Stimulated activated CD8-positive, alpha-beta memory T cell treated with anti-CD3 and anti-CD28 coated beads, Interleukin-12 subunit alpha, Interleukin-12 subunit beta, amount 100 ng/mL, for 1 hour (primary cell): ENCODE measurements around the gene MINDY4.

Source experiments
- DNase-seq: peaks from one replicate; pipeline ENCODE4 v3.0.0-alpha.2; 2020; ENCODE audit warnings: low read depth

MINDY4 gene

GRCh38 chr7:30915005-30915601, 143.9 kb downstream of the MINDY4 start:
- no peak for DNase-seq

- no peak for DNase-seq
These were observed 144.5 kb downstream of the MINDY4 start for GRCh38 chr7:30915751-30916150.

- no peak for DNase-seq
These were observed 145.0 kb downstream of the MINDY4 start for GRCh38 chr7:30916255-30916654.

- no peak for DNase-seq
These were observed 145.6 kb downstream of the MINDY4 start for GRCh38 chr7:30916767-30917166.

GRCh38 chr7:30917216-30917893, 146.1 kb downstream of the MINDY4 start:
- no peak for DNase-seq

DNA sequence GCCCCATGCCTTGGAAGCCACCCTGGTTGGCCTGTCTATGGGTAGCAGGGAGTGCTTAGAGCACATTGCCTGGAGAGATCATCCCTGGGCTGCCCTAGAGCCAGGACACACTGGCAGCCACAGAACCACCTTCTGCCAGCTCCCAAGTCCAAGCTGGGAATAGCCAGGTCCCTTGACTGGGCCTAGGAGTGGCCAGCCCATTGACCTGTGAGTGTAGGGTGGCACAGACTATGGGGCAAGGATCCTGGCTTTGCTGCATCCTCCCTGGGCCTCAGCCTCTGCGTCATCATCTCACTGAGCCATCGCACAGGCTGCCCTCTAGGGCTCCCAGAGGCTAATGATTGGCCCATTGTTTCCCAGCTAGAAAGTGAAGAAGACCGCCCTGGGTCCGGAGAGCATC, 147.5 kb downstream of the MINDY4 start:
- no peak for DNase-seq

DNA sequence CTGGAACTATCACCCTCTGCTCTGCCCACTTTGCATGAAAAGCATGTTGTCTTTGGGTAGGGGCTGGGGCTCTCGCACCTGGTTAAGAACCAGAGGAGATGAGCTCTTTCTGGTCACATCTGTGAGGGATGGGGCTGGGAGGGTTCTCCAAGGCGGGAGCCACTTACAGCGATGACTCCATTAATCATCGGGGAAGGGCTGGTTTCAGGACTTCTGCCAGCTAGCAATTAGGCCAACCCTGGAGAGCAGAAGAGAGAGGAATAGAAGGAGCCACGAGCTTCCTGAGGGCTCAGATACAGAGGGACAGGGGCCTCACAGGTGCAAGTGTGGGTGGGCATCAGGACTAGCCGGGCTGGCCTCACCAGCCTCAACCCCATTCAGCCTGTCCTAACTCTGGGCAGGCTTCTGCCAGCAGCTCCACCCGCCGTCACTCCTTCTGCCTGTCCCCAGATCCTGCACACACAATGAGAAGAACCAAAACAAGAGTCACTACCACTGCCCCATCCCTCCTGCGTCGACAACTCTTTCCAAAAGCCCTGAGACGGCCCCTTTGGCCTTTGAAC, 148.9 kb downstream of the MINDY4 start:
- no peak for DNase-seq

DNA sequence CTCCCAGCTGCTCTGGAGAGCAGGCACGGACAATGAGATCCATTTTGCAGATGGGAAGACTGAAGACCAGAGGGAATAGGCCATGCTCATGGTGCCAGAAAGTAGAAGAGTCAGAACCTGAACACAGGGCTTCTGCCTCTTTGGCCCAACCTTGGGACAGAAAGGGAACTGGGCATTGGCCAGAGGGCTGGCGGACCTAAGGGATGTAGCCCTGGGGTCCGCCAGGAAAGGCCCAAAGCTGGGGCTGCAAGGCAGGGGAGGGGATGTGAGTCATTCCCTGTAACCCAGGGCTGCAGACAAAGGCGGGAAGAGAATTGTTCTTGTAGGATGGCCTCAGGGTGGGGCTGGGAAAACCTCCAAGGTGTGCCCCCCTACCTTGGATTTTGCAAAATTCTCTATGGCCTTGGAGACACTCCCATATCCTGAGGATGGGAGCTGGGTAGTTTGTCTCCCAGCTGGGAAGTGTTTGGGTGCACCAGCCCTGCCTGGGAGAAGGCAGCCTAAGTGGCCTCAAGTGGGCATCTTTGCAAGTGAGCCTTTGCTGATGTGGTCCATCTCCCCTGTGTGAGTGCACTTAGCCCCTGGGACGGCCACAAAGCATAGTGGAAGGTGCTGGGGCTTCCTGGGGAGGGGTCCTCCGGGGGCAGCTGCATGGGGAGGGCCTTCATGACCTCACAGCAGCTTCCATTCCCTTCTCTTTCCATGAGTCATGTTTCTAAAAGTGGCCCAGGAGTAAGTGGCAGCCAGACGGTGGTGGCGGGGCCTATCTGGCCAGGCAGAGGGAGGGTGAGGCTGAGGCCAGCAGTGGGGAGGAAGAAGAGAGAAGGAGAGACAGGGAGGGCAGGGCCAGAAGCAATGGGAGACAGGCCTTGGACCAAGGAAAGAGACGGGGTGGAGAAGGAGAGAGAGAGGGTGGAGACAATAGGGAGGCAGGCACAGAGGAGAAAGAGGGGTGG, 149.6 kb downstream of the MINDY4 start:
- DNase-seq, result no peak

GRCh38 chr7:30921540-30922401, 150.6 kb downstream of the MINDY4 start:
- DNase-seq, result no peak

GRCh38 chr7:30922596-30922995, 151.4 kb downstream of the MINDY4 start:
- DNase-seq, result no peak

- DNase-seq, result no peak
These were observed 152.0 kb downstream of the MINDY4 start for GRCh38 chr7:30923009-30923773.

- DNase-seq, result no peak
These were observed 152.7 kb downstream of the MINDY4 start for GRCh38 chr7:30923774-30924413.

- no peak for DNase-seq
These were observed 153.4 kb downstream of the MINDY4 start for GRCh38 chr7:30924624-30925023.

DNA sequence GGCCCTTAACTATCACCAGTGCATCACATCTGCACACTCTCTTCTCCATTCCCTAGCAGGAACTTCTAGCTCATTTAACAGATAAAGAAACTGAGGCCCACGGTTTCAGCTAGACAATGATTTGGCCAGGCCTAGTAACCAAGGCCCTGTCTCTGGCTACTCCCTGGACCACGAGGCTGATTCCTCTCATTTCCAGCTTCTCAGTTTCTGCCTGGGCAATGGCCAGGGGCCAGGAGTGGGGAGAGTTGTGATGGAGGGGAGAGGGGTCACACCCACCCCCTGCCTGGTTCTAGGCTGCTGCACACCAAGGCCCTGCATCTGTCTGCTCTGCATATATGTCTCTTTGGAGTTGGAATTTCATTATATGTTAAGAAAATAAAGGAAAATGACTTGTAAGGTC, 153.9 kb downstream of the MINDY4 start:
- no peak for DNase-seq

DNA sequence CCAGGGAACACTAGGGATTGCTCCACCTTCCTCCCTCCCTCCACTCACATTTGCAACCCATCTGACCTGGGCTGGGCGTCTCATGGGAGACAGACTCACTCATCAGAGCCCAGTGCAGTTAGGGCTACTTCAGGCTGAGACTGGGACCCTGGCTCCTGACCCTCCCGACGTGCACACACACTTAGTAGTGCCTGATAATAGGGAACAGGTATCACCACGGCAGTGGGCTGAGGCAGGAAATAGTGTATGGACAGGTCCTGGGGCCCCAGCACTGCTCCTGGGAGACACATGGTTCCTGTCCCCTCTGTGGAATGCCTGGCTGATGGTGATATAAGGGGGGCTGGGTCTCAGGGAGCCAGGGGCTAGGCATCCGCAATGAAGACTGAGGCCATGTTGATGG, 154.7 kb downstream of the MINDY4 start:
- no peak for DNase-seq

DNA sequence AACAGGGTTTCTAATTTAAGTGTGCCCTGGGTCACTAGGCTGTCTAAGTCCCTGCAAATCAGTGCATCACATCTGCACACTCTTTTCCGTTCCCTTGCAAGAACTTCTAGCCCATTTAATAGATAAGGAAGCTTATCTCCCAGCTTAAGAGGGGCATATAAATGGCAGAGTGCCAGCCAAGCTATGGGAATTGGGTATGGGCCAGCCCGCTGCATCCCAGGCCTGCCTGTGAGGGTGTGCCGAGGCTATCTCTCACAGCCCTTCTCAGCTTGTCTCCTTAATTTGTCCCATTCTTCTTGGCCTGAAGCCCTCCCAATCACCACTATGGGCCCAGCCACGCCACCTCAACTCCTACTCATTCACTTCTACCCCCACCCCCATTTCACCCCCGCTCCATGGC, 155.1 kb downstream of the MINDY4 start:
- DNase-seq, result no peak

DNA sequence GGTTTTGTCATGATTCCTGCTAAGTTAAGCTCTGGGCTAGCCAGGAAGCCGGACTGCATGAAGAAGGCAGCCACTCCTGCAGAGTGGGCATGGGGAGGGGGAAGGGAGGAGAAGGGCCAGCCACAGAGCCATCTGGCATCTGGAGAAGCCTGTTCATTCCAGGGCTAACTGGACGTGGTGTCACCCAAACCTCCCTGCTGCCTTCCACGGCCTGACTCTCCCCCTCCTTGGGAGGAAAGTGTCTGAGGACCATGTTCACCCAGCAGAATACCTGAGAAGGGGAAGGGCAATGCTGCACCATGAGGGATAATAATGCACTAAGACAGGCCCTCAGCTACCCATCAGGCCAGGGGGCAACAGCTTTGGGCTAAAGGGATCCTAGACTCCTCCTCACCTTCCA, 155.8 kb downstream of the MINDY4 start:
- DNase-seq, result no peak

DNA sequence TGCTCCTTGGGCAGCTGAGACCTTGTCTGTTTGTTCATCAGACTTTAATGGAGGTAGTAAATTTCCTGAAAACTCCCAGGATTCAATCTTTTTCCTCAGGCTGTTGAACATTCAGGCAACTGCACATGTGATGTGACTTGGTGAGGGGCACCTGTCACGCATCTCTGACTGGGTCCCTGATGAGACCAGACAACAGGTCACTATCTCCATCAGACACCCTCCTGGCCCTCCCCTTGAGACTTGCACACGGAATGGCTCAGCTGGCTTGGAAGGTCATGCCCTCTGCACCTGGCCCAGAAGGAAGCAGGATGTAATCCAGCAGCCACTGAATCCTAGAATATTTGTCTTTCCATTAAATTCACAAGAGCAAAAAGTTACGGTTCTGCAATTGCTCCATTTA, 156.3 kb downstream of the MINDY4 start:
- no peak for DNase-seq

- DNase-seq, result no peak
These were observed 157.1 kb downstream of the MINDY4 start for GRCh38 chr7:30928254-30928872.

DNA sequence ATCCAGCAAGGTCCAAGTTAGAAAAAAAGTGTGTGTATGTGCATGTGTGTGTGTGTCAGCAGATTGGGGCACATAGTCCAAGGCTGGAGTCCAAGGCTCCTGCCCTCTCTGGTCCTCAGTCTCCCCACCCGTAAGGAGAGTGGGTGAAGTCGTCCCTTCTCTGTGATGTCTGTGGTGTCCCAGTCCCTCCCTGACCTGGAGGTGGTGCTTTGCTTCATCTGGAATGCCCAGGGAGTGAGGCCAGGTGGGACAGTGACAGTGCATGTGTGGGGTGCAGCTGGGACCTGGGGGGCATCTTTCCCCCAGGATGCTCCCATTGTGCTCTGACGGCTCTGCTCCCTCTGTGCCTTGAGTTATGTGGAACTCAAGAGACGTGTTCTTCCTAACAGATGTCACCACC, 158.5 kb downstream of the MINDY4 start:
- no peak for DNase-seq
